ENCODE measurements around the gene BSPRY.

DNA sequence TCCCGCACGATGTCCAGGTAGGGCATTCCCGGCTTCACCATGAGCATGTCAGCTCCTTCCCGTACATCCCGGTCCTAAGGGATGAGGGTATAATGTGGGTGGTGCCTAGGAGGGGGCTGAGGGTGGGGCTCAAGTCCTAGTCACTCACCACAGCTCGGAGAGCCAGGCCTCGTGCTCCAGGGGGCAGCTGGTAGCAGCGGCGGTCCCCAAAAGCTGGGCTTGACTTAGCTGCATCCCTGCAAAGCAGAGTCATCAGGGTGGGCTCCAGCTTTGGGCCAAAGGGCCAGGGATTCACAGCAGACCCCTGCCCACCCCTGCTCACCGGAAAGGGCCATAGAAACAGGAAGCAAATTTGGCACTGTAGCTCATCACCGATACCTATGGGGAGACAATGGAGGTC, 40.1 kb downstream of the BSPRY start:
- no peak for TF ChIP-seq GATA3 (IDR thresholded peaks at IDR 0.05; ENCODE audit: low read depth, low read length)
- no peak for TF ChIP-seq GATA2 (IDR thresholded peaks at IDR 0.05; ENCODE audit: low read depth, low read length)
